Neuronal stem cell (in vitro differentiated cells): ENCODE measurements around the gene RABGGTA.

Source experiments
- DNase-seq: peaks from one replicate; pipeline ENCODE4 v3.0.0-alpha.2; 2013; ENCODE audit warnings: low spot score
- H2AFZ ChIP-seq: one replicate; pipeline ENCODE4 v1.6.1; 2013; ENCODE audit warnings: mild to moderate bottlenecking, low read length, inconsistent platforms
- H2AK5ac ChIP-seq: 2 replicates; pipeline ENCODE4 v1.6.1; 2013; ENCODE audit warnings: low read depth, mild to moderate bottlenecking, inconsistent platforms, low read length, moderate library complexity, mixed read lengths
- H2BK120ac ChIP-seq: 2 replicates; pipeline ENCODE4 v1.6.1; 2013; ENCODE audit warnings: low read depth, mild to moderate bottlenecking, inconsistent platforms, low read length, moderate library complexity, mixed read lengths
- H2BK12ac ChIP-seq: one replicate; pipeline ENCODE4 v1.6.1; 2013; ENCODE audit warnings: low read length, inconsistent platforms
- H2BK15ac ChIP-seq: 2 replicates; pipeline ENCODE4 v1.6.1; 2013; ENCODE audit warnings: mild to moderate bottlenecking, low read length, inconsistent platforms, mixed read lengths
- H2BK5ac ChIP-seq: one replicate; pipeline ENCODE4 v1.6.1; 2013; ENCODE audit warnings: inconsistent platforms, mild to moderate bottlenecking, low read length, moderate library complexity
- H3K14ac ChIP-seq: one replicate; pipeline ENCODE4 v1.6.1; 2013; ENCODE audit warnings: low read length, inconsistent platforms
- H3K18ac ChIP-seq: 2 replicates; pipeline ENCODE4 v1.6.1; 2013; ENCODE audit warnings: low read length, inconsistent platforms
- H3K23ac ChIP-seq: 2 replicates; pipeline ENCODE4 v1.6.1; 2013; ENCODE audit warnings: low read depth, mild to moderate bottlenecking, mixed read lengths, low read length, inconsistent platforms; ENCODE audit not compliant: poor library complexity
- H3K27ac ChIP-seq: replicated peaks from 3 replicates; pipeline ENCODE4 v1.5.1; 2013; ENCODE audit warnings: low read length, inconsistent platforms
- H3K27me3 ChIP-seq, 3 experiments: 2 replicates each; pipeline ENCODE4 v1.6.1; 2013; ENCODE audit warnings: low read length in 3 of 3, mild to moderate bottlenecking in 2 of 3, inconsistent platforms in 1 of 3, low read depth in 1 of 3, mixed read lengths in 1 of 3, moderate library complexity in 1 of 3; ENCODE audit not compliant: control insufficient read depth in 3 of 3, insufficient read depth in 3 of 3
- H3K36me3 ChIP-seq, 2 donors: replicated peaks in 1 of 2; 2 replicates each; pipeline ENCODE4 v1.6.1; 2013; ENCODE audit warnings: low read length in 2 of 2; ENCODE audit not compliant: control insufficient read depth in 2 of 2, insufficient read depth in 2 of 2
- H3K4ac ChIP-seq: 2 replicates; pipeline ENCODE4 v1.6.1; 2013; ENCODE audit warnings: inconsistent platforms, mild to moderate bottlenecking, low read length, moderate library complexity
- H3K4me1 ChIP-seq, 2 donors: 1 replicate in 1 of 2; 2 replicates in 1 of 2; pipeline ENCODE4 v1.6.1; 2013; ENCODE audit warnings: low read length in 2 of 2, low read depth in 1 of 2; ENCODE audit not compliant: control insufficient read depth in 2 of 2, insufficient read depth in 1 of 2
- H3K4me2 ChIP-seq: one replicate; pipeline ENCODE4 v1.6.1; 2013; ENCODE audit warnings: mild to moderate bottlenecking, low read length, inconsistent platforms; ENCODE audit not compliant: insufficient read depth, poor library complexity, severe bottlenecking
- H3K4me3 ChIP-seq, 2 donors: 2 replicates each; pipeline ENCODE4 v1.5.1; 2013; ENCODE audit warnings: low read length in 2 of 2, mild to moderate bottlenecking in 2 of 2, inconsistent platforms in 1 of 2, moderate library complexity in 1 of 2
- H3K79me1 ChIP-seq: one replicate; pipeline ENCODE4 v1.6.1; 2013; ENCODE audit warnings: low read depth, mild to moderate bottlenecking, inconsistent platforms, low read length, moderate library complexity
- H3K9ac ChIP-seq: one replicate; pipeline ENCODE4 v1.6.1; 2013; ENCODE audit warnings: mild to moderate bottlenecking, low read depth, low read length, inconsistent platforms; ENCODE audit not compliant: poor library complexity
- H3K9me3 ChIP-seq, 2 donors: replicated peaks in 1 of 2; 2 replicates each; pipeline versions ENCODE3 to v1.6.1; 2013; ENCODE audit warnings: low read length in 2 of 2, mild to moderate bottlenecking in 2 of 2, inconsistent platforms in 1 of 2, low read depth in 1 of 2, mixed read lengths in 1 of 2, moderate library complexity in 1 of 2; ENCODE audit not compliant: control insufficient read depth in 2 of 2, insufficient read depth in 1 of 2
- H4K8ac ChIP-seq: one replicate; pipeline ENCODE4 v1.6.1; 2013; ENCODE audit warnings: low read depth, mild to moderate bottlenecking, inconsistent platforms, low read length, moderate library complexity
- H4K91ac ChIP-seq: one replicate; pipeline ENCODE4 v1.6.1; 2013; ENCODE audit warnings: low read length, low read depth, mild to moderate bottlenecking, inconsistent platforms; ENCODE audit not compliant: poor library complexity
- WGBS, 2 donors: extraction: QIAGEN DNeasy Blood & Tissue Kit; methylation state at CpG; one replicate each; pipeline ENCODE4 v1.1.7; 2013; ENCODE audit warnings: missing lambda C conversion rate in 2 of 2, mixed read lengths in 1 of 2; ENCODE audit not compliant: insufficient read length in 2 of 2, insufficient replicate concordance in 1 of 2; ENCODE audit errors: extremely low coverage in 2 of 2; 5-methylcytosine and 5-hydroxymethylcytosine counted together

Gene RABGGTA

GRCh38 chr14:24296341-24297157 lies 25.2 kb upstream of the RABGGTA start:
- Histone ChIP-seq H3K27me3 (no peaks in the 10 kb centered on the region), H3K4me3 (peak overlapping the region in 1 of 2 donors; percentile 43), H2BK15ac (no peak overlapping the region), H3K18ac (no peak overlapping the region), H3K4ac (no peak overlapping the region), H3K27ac (no peak overlapping the region), H2BK120ac (no peak overlapping the region), H3K9ac (no peak overlapping the region), H3K14ac (no peak overlapping the region), H3K4me2 (no peak overlapping the region), H3K23ac (no peak overlapping the region), H2BK12ac (no peak overlapping the region), H2BK5ac (no peak overlapping the region), H2AFZ (no peak overlapping the region), H4K91ac (no peak overlapping the region), H3K4me1 (peaks cover 9 to 11% of the 10 kb centered on the region in 2 donors), H3K9me3 (no peaks in the 10 kb centered on the region), H3K36me3 (peaks cover 15 to 44% of the 10 kb centered on the region in 2 donors), H3K79me1 (peaks cover 7% of the 10 kb centered on the region), H2AK5ac (no peak overlapping the region), H4K8ac (peak overlapping the region; percentile 5)
- peak; percentile 40 for DNase-seq
- WGBS, 2 donors: no CpG with 5 or more reads among the region's 12 CpGs

- no peak for DNase-seq
- H3K9ac ChIP-seq: no peak overlapping the region
- no peaks in the 10 kb centered on the region for H3K79me1 ChIP-seq
- peaks cover 0 to 1% of the 10 kb centered on the region in 2 donors for H3K4me1 ChIP-seq
- H3K14ac ChIP-seq: no peak overlapping the region
- peaks cover 25 to 56% of the 10 kb centered on the region in 2 donors for H3K36me3 ChIP-seq
- H2BK5ac ChIP-seq: no peak overlapping the region
- H4K91ac ChIP-seq: no peak overlapping the region
- H2AFZ ChIP-seq: no peak overlapping the region
- no peak overlapping the region for H3K23ac ChIP-seq
- H3K4ac ChIP-seq: no peak overlapping the region
- H3K4me2 ChIP-seq: no peak overlapping the region
- no peak overlapping the region for H3K4me3 ChIP-seq
- H3K9me3 ChIP-seq: no peaks in the 10 kb centered on the region
- H3K27me3 ChIP-seq: no peaks in the 10 kb centered on the region
- WGBS, 2 donors: no CpG with 5 or more reads among the region's 2 CpGs
- H2BK120ac ChIP-seq: no peak overlapping the region
- no peak overlapping the region for H2BK15ac ChIP-seq
- no peak overlapping the region for H2AK5ac ChIP-seq
- H3K27ac ChIP-seq: no peak overlapping the region
- no peak overlapping the region for H4K8ac ChIP-seq
- H2BK12ac ChIP-seq: no peak overlapping the region
- H3K18ac ChIP-seq: no peak overlapping the region
Observed at GRCh38 chr14:24293525-24293924, 22.1 kb upstream of the RABGGTA start.

GRCh38 chr14:24292118-24292807 lies 20.9 kb upstream of the RABGGTA start:
- Histone ChIP-seq H4K91ac (no peak overlapping the region), H3K18ac (no peak overlapping the region), H2BK12ac (no peak overlapping the region), H4K8ac (no peak overlapping the region), H3K4me3 (no peak overlapping the region), H2BK5ac (no peak overlapping the region), H2AFZ (no peak overlapping the region), H3K36me3 (peaks cover 25 to 56% of the 10 kb centered on the region in 2 donors), H3K4me2 (no peak overlapping the region), H3K4ac (no peak overlapping the region), H3K23ac (peak overlapping the region; percentile 58), H2BK15ac (no peak overlapping the region), H2BK120ac (no peak overlapping the region), H3K14ac (no peak overlapping the region), H3K4me1 (peaks cover 0 to 1% of the 10 kb centered on the region in 2 donors), H3K79me1 (no peaks in the 10 kb centered on the region), H3K9ac (peak overlapping the region; percentile 32), H3K9me3 (no peaks in the 10 kb centered on the region), H3K27me3 (no peaks in the 10 kb centered on the region), H2AK5ac (no peak overlapping the region), H3K27ac (no peak overlapping the region)
- DNase-seq: no peak
- WGBS, 2 donors: no CpG with 5 or more reads among the region's 11 CpGs

GRCh38 chr14:24291446-24292117 lies 20.2 kb upstream of the RABGGTA start:
- no peak overlapping the region for H2AFZ ChIP-seq
- H3K27ac ChIP-seq: no peak overlapping the region
- H3K4me3 ChIP-seq: no peak overlapping the region
- H3K4ac ChIP-seq: no peak overlapping the region
- no peak for DNase-seq
- H2BK15ac ChIP-seq: no peak overlapping the region
- no peak overlapping the region for H3K23ac ChIP-seq
- no CpG with 5 or more reads among the region's 3 CpGs for WGBS, 2 donors
- H3K36me3 ChIP-seq: peaks cover 25 to 56% of the 10 kb centered on the region in 2 donors
- no peak overlapping the region for H2BK120ac ChIP-seq
- no peak overlapping the region for H2BK12ac ChIP-seq
- H2BK5ac ChIP-seq: peak overlapping the region; percentile 57
- H3K4me2 ChIP-seq: no peak overlapping the region
- H3K4me1 ChIP-seq: no peaks in the 10 kb centered on the region
- H3K14ac ChIP-seq: no peak overlapping the region
- no peak overlapping the region for H2AK5ac ChIP-seq
- no peak overlapping the region for H3K9ac ChIP-seq
- H3K18ac ChIP-seq: no peak overlapping the region
- H3K79me1 ChIP-seq: no peaks in the 10 kb centered on the region
- no peaks in the 10 kb centered on the region for H3K9me3 ChIP-seq
- H4K91ac ChIP-seq: no peak overlapping the region
- no peaks in the 10 kb centered on the region for H3K27me3 ChIP-seq
- H4K8ac ChIP-seq: no peak overlapping the region
